ENCODE measurements around the gene KTI12. TPM values are rescaled to one million over a fixed set of nuclear protein-coding genes. Genes with fewer than 3 reads are reported as not detected.
"Not testable (repeated sequence)": the region's sequence is repeated elsewhere in the genome, so short reads cannot be mapped to it uniquely, and the experiment has no call there.

The KTI12 gene
- polyA plus RNA-seq, 2 of the 4 experiments (the other 2 are of a cell fraction) = 11.8 to 12.0 TPM

- Histone ChIP-seq H3K4me2 (no peak overlapping the region), H3K4me1 (no peaks in the 10 kb centered on the region), H3K4me3 (no peak overlapping the region), H3K9me3 (no peaks in the 10 kb centered on the region), H3K27ac (no peak overlapping the region)
- TF ChIP-seq JUNB (IDR thresholded peaks at IDR 0.05) (no peak), MAFK (IDR thresholded peaks at IDR 0.05; ENCODE audit: partially characterized antibody) (no peak), HDAC2 (IDR thresholded peaks at IDR 0.05) (no peak), NFE2L2 (conservative IDR thresholded peaks at IDR 0.05; ENCODE audit: low read length) (no peak), TP53 (CRISPR knock-in tag; IDR thresholded peaks at IDR 0.05) (no peak), CEBPB (IDR thresholded peaks at IDR 0.05) (no peak), SREBF2 (IDR thresholded peaks at IDR 0.05) (no peak), BCL3 (IDR thresholded peaks at IDR 0.05) (no peak)
- 67% methylated on average over 3 of the region's 3 CpGs for WGBS (ENCODE audit: missing lambda C conversion rate)
- ATAC-seq (no peak), FAIRE-seq (no peak), DNase-seq (ENCODE audit: low read depth in 1 of 2, low spot score in 1 of 2) (no peak)
- POLR2A ChIA-PET = no interaction called here
- CTCF ChIA-PET = interaction anchor here (1.1 kb wide), 1 partner anchor 47 kb away, joined by 3 read pairs; no protein-coding TSS in a partner anchor
Observed at GRCh38 chr1:52080014-52080415, 46.4 kb upstream of the KTI12 start.

- WGBS (ENCODE audit: missing lambda C conversion rate) = 91% methylated on average over 6 of the region's 6 CpGs
- H3K9me3 ChIP-seq; H3K4me3 ChIP-seq; POLR2A ChIA-PET; H3K4me1 ChIP-seq; CTCF ChIA-PET; H3K4me2 ChIP-seq; DNase-seq (ENCODE audit: low read depth in 1 of 2, low spot score in 1 of 2); FAIRE-seq; ATAC-seq; H3K27ac ChIP-seq: not testable (repeated sequence)
Observed at GRCh38 chr1:52077277-52077676, 43.7 kb upstream of the KTI12 start.

- Histone ChIP-seq H3K9me3 (no peaks in the 10 kb centered on the region), H3K27ac (no peak overlapping the region), H3K4me1 (no peaks in the 10 kb centered on the region), H3K4me2 (no peak overlapping the region), H3K4me3 (no peak overlapping the region)
- FAIRE-seq = no peak
- ATAC-seq = no peak
- TF ChIP-seq CTCF (IDR thresholded peaks at IDR 0.05) (no peak), ZFP36 (IDR thresholded peaks at IDR 0.05; ENCODE audit: borderline replicate concordance, partially characterized antibody) (no peak), POLR2A (IDR thresholded peaks at IDR 0.05; ENCODE audit: low read length) (no peak), USF2 (IDR thresholded peaks at IDR 0.05) (no peak), CHD2 (IDR thresholded peaks at IDR 0.05; ENCODE audit: low read length, partially characterized antibody) (no peak), RNF2 (IDR thresholded peaks at IDR 0.05; ENCODE audit: borderline replicate concordance, low read depth) (no peak)
- WGBS (ENCODE audit: missing lambda C conversion rate) = 79% methylated on average over 6 of the region's 6 CpGs
- ChIA-PET CTCF (interaction anchor here (0.7 to 1.2 kb wide), 2 partner anchors 14 to 170 kb away, joined by 3 to 4 read pairs; no protein-coding TSS in a partner anchor), POLR2A (no interaction called here)
- no peak for DNase-seq (ENCODE audit: low read depth in 1 of 2, low spot score in 1 of 2)
Observed at GRCh38 chr1:52072291-52072690, 38.7 kb upstream of the KTI12 start.

- ATAC-seq (no peak), FAIRE-seq (no peak), DNase-seq (ENCODE audit: low read depth in 1 of 2, low spot score in 1 of 2) (no peak)
- Histone ChIP-seq H3K4me2 (no peak overlapping the region), H3K4me3 (no peak overlapping the region), H3K4me1 (no peaks in the 10 kb centered on the region), H3K27ac (no peak overlapping the region), H3K9me3 (no peaks in the 10 kb centered on the region)
- 91% methylated on average over 4 of the region's 4 CpGs for WGBS (ENCODE audit: missing lambda C conversion rate)
- ChIA-PET CTCF (no interaction called here), POLR2A (interaction anchor here (0.6 kb wide), 2 partner anchors 95 to 304 kb away, joined by 3 read pairs; no protein-coding TSS in a partner anchor)
- no peak for TF ChIP-seq ATOH8 (CRISPR knock-in tag; IDR thresholded peaks at IDR 0.05; ENCODE audit: low read depth)
- no peak for TF ChIP-seq HES2 (IDR thresholded peaks at IDR 0.05)
- TF ChIP-seq GATA3 (IDR thresholded peaks at IDR 0.05; ENCODE audit: borderline replicate concordance) = no peak
- no peak for TF ChIP-seq TP53 (CRISPR knock-in tag; IDR thresholded peaks at IDR 0.05)
- no peak for TF ChIP-seq KDM1A (IDR thresholded peaks at IDR 0.05; ENCODE audit: low read depth)
- TF ChIP-seq RCOR1 (IDR thresholded peaks at IDR 0.05; ENCODE audit: low read depth, low read length) = no peak
- TF ChIP-seq CBX8 (IDR thresholded peaks at IDR 0.05) = no peak
- no peak for TF ChIP-seq MAFK (IDR thresholded peaks at IDR 0.05; ENCODE audit: partially characterized antibody)
- no peak for TF ChIP-seq NFE2L2 (conservative IDR thresholded peaks at IDR 0.05; ENCODE audit: low read length)
- no peak for TF ChIP-seq BCL3 (IDR thresholded peaks at IDR 0.05)
- no peak for TF ChIP-seq FOSL2 (IDR thresholded peaks at IDR 0.05)
- no peak for TF ChIP-seq FOSL2 (CRISPR knock-in tag; IDR thresholded peaks at IDR 0.05)
- TF ChIP-seq ELK1 (IDR thresholded peaks at IDR 0.05; ENCODE audit: low read depth, low read length) = no peak
- no peak for TF ChIP-seq JUNB (IDR thresholded peaks at IDR 0.05)
- TF ChIP-seq SMC3 (IDR thresholded peaks at IDR 0.05) = no peak
- TF ChIP-seq POLR2A (IDR thresholded peaks at IDR 0.05; ENCODE audit: low read length) = no peak
- TF ChIP-seq FOSB (CRISPR knock-in tag; IDR thresholded peaks at IDR 0.05) = no peak
Observed at GRCh38 chr1:52070704-52071103, 37.1 kb upstream of the KTI12 start.

Data from A549 (cell line).